ENCODE results near the gene KRTAP5-4.
"Not testable (repeated sequence)": the region's sequence is repeated elsewhere in the genome, so short reads cannot be mapped to it uniquely, and the experiment has no call there.

The KRTAP5-4 gene

DNA sequence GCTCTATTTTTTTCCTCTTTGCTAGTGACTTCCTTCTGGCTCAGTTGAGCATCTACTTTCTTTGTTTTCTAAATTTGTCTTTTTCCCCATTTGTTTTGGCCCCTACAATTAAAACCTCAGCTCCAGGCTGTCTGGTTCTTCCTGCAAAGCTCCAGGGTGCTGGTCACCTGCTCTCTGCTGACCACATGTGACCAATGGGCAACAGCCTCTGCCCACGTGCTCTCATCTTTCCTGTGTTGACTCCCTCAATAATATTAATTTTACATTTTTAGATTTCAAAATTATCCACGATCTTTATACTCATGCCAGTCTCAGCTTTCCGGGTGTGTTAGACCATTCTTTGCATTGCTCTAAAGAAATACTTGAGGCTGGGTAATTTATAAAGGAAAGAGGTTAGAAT lies 23.5 kb downstream of the KRTAP5-4 start:
- not testable (repeated sequence) for DNase-seq

DNA sequence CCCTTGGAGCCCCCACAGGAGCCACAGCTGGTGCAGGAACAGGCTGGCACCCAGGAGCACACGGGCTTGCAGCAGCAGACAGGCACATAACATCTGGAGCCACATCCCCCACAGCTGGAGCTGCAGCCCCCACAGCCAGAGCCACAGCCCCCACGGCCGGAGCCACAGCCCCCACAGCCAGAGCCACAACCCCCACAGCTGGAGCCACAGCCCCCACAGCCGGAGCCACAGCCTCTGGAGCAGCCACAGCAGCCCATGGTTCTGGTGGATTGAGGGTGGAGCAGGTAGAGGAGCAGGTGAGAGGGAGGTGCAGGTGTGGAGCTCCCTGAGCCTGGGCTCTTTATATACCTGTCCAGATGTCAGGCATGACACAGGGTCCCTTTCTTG lies 24.0 kb downstream of the KRTAP5-4 start, which contains the start of gene KRTAP5-2:
Gene KRTAP5-2 (minus strand): TSS at position 301 of the 387 bp plus-strand sequence. CDS start 44 bp downstream, at position 257.
- no peak for DNase-seq

DNA sequence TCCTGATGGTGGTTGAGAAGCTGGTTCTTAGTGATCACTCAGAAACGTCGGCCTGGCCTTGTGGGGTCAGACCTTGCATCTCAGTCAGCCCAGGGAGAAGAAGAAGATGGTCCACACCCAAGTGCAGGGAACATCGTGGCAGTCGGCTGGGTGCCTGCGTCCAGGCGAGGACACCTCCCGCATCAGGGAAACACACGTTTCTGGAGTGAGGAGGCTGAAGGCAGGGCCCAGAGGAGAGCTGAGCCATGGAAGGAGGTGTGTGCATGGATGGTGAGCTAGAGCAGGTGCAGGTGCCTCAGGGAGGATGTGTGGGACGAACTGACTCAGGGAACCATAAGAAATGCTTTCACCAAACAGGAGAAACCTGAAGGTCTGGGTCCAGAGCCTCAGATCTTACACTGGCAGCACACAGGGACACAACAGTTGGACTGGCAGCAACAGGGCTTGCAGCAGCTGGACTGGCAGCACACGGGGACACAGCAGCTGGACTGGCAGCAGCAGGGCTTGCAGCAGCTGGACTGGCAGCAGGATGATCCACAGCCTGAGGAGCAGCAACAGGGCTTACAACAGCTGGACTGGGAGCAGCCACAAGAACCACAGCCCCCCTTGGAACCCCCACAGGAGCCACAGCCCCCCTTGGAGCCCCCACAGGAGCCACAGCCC lies 24.5 kb downstream of the KRTAP5-4 start:
- no peak for DNase-seq

DNA sequence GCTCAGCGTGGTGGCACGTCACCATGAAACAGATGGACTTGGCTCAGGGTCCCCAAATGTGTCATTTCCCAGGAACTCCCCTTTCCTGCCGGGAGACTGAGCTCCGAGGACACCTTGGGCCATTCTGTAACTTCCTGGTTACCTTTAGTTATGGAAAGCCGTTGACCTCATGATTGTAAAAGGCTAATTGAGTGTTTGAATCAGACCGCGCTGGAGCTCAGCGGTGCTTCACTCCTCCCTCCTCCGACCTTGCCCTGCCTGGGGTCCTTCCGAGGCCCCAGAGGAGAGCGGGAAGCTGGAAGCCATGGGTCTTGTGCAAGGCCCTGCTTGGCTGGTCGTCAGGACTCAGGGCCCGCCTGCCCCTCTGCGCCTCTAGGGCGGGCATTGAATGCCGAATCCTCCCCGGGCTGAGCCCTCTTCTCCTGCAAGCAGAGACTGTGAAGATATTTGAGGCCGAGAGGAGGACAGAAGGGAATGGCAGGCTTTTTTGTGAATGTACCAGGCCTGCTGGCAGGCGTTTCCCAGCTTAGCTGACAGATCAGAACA lies 25.3 kb downstream of the KRTAP5-4 start:
- DNase-seq: not testable (repeated sequence)

DNA sequence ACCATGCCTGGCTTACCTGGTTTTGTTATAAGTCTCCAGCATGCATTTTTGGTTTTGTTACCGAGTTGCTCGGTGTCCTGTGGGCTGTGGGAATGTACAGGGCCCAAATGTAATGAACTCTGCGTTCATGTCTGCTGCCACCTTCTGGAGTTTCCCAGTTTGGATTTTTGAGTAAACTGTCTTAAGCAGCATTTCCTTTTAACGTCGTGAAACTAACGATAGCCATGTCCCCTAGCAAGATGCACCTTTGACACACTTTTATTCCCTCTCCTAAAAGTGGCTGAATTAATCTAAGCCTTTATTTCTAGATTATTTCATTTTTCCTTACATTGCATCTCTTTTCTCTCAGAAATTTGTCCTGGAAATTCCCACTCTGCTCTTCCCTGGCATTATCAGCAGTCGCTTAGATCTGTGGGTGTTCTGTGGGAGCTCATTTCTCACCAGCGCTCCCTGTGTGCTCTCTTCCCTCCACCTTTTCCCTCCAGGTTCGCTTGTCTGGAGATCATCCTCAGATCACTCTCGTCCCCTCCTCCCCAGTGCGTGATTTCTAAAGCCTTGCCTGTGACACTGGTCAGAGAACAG lies 25.9 kb downstream of the KRTAP5-4 start:
- not testable (repeated sequence) for DNase-seq

DNA sequence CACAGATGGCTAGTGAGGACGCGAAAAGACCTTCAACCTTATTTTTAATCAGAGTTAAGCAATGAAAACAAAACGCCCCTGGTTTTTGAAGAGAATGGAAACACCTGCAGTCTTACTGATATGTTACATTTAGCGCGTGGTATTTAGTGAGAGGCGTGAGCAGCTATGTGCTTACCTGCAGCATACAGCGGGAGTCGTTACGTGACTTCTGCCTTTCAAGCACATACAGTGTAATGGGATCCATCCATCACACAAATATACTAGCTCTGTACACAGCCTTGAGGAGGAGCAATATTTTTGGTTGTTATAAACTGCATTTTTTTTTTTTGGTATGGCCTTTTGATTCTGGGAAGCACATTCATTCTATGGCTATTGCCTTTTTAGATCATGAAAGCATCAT lies 29.3 kb downstream of the KRTAP5-4 start:
- no peak for DNase-seq

DNA sequence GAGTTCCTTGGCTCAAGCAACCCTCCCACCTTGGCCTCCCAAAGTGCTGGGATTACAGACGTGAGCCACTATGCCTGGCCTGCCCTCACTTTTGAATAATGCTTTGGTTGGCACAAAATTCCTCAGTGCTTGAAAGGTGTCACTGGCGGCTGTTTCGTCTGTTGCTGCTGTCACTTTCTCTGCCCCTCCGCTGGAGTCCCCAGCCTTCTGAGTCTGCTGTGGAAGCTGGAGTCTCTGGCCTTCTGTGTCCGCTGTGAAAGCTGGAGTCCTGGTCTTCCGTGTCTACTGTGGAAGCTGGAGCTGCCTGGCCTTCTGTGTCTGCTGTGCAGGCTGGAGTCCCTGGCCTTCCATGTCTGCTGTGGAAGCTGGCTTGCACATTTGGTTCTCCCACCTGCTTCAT lies 31.9 kb downstream of the KRTAP5-4 start:
- no peak for DNase-seq

DNA sequence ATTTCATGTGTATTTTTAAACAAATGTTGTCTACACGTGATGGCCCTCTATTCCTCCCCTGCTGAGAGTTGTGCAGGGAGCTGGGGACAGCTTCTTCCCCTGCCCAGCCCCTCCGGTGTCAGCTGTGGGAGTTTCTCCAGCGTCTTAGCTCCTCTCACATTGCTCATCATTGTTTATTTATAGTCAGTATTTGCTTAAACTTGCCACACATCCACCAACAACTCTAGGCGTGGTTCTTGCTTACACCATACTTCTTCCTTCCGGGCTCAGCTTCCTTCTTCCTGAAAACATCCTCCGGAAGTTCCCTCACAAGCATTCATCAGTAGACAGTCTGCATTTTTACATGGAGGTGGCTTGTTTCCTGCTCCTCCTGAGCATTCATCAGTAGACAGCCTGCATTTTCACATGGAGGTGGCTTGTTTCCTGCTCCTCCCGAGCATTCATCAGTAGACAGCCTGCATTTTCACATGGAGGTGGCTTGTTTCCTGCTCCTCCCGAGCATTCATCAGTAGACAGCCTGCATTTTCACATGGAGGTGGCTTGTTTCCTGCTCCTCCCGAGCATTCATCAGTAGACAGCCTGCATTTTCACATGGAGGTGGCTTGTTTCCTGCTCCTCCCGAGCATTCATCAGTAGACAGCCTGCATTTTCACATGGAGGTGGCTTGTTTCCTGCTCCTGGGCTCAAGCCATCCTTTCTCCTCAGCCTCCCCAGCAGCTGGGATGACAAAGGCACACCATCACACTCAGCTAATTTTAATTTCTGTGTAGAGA lies 32.6 kb downstream of the KRTAP5-4 start:
- not testable (repeated sequence) for DNase-seq

DNA sequence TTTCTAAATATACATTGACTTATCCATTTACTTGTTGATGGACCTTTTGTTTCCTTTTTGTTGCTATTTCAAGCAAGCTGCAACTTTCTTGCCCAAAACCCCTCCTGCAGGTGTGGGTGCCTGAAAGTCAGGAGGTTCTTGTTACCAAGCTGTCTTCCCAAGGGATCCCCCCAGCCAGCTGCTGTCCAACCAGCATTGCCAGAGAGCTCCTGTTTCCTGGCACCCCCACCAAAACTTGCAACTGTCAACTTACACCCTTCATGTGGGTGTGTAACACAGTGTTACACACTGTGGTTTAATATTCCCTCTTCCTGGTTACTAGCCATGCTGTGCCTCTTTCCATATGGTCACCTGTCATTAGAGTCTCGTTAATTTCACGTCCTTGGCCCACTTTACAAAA lies 35.2 kb downstream of the KRTAP5-4 start:
- DNase-seq: no peak

DNA sequence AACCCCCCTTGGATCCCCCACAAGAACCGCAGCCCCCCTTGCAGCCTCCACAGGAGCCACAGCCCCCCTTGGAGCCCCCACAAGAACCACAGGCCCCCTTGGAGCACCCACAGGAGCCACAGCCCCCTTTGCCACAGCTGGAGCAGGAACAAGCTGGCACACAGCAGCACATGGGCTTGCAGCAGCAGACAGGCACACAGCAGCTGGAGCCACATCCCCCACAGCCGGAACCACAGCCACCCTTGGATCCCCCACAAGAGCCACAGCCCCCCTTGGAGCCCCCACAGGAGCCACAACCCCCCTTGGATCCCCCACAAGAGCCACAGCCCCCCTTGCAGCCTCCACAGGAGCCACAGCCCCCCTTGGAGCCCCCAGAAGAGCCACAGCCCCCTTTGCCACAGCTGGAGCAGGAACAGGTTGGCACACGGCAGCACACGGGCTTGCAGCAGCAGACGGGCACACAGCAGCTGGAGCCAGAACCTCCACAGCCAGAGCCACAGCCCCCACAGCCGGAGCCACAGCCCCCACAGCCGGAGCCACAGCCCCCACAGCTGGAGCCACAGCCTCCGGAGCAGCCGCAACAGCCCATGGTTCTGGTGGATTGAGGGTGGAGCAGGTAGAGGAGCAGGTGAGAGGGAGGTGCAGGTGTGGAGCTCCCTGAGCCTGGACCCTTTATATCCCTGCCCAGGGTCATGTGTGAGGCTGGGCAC lies 37.1 kb downstream of the KRTAP5-4 start, which contains the start of gene KRTAP5-1:
Gene KRTAP5-1 (minus strand): TSS at position 623 of the 710 bp plus-strand sequence. CDS start 34 bp downstream, at position 589.
- not testable (repeated sequence) for DNase-seq

DNA sequence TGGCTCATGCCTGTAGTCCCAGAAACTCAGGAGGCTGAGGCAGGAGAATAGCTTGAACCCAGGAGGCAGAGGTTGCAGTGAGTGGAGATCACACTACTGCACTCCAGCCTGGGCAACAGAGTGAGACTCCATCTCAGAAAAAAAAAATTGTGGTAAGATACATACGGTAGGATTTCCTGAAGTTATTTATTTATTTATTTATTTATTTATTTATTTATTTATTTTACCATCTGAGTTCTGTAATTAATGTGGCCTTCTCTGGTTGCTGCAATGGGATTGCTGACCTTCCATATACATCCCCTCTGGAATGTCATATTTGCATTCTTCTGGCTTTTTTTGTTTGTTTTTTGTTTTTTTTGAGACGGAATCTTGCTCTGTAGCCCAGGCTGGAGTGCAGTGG lies 39.0 kb downstream of the KRTAP5-4 start:
- DNase-seq: not testable (repeated sequence)

DNA sequence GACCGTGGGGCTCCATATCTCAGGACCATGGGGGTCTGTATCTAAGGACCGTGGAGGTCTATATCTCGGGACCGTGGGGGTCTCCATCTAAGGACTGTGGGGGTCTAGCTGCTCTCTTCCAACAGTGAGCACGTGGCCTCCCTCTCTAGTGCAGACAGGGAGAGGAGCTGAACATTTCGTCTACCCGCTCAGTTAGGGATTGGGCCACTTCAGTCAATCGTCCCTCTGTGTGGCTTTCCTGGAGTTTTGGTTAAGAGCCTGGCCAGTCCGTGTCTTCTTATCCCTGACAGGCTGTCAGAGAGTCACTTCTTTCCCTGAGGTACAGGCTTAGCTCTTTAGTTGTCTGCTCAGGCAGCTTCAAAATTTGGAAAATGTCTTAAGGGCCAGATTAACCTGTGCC lies 40.0 kb downstream of the KRTAP5-4 start:
- DNase-seq: no peak

DNA sequence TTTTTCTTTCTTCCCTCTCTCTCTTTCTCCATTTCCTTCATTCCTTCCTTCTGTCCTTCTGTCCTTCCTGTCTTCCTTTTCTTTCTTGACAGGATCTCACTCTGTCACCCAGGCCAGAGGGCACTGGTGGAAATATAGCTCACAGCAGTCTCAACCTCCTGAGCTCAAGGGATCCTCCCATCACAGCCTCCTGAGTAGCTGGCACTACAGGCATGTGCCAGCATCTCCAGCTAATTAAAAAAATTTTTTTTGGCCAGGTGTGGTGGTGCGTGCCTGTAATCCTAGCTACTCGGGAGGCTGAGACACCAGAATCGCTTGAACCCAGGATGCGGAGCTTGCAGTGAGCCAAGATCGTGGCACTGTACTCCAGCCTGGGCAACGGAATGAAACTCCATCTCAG lies 45.1 kb downstream of the KRTAP5-4 start:
- no peak for DNase-seq

DNA sequence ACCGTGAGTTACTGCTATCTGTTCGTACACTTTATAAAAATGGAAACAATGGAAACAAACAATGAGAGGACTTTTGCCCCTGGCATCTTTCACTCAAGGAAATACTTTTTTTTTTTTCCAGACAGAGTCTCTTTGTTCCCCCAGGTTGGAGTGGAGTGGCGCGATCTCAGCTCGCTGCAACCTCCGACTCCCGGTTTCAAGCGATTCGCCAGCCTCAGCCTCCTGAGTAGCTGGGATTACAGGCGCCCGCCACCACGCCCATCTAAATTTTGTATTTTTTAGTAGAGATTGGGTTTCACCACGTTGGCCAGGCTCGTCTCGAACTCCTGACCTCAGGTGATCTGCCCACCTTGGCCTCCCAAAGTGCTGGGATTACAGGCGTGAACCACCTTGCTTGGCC lies 46.2 kb downstream of the KRTAP5-4 start:
- DNase-seq: not testable (repeated sequence)

DNA sequence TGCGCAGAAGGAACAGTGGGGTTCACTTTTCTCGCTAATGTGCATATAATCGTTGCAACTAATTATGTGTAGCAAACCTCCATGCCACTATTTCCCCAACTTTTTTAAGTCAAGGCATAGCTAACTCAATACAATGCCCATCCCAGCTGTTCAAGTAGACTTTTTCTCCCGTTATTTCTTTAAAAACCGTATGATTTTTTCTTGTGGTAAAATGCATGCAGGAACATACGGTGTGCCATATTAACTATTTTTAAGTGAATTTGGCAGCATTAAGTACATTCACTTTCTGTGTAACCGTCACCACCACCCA lies 47.0 kb downstream of the KRTAP5-4 start:
- DNase-seq: no peak

DNA sequence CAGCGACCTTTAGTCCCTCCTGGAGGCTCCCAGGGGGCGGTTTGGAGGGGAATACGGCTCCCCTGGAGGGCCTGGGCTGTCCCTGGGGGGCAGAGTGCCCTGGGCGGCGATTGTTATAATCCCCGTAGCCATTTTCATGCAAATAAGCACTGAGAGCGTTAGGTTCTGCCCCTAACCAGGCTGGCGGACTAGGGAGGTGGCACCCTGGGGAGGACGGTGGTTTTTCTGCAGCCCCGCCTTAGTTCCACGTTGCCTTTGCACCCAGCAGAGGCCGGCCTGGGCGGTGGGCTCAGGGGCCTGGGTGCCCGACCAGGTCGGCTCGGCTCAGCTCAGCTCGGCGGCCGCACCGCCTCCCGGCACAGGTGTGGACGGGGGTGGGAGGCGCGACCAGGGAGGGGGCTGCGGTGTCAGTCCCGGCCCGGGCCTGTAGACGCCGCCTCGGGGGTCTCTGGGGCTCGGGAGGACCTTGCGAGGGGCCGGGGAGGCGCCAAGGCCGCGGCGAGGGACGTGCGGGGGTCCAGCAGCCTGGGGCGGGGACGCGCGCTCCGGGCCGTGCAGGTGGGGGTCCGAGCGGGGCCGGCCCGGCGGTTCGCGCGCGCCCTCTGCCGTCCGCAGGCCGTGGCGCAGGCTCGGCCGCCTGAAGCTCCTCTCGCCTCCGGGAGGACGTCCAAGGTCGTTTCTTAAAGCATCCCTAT lies 47.6 kb downstream of the KRTAP5-4 start:
- DNase-seq: no peak

DNA sequence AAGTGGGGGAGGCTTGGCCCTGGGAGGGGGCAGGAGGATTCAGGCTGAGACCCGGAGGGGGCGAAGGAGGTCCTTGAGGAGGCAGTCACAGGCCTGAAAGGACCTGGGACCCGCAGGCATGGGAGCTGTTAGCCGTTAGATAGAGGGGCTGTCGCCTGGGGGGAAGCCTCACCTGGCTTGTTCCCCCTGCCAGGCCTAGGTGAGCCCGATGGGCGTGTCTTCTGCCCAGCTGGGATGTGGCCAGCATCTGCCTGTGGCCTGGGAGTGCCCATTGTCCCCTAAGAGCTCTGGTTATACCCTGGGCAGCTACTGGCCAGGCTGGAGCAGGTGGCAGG lies 48.1 kb downstream of the KRTAP5-4 start:
- no peak for DNase-seq

DNA sequence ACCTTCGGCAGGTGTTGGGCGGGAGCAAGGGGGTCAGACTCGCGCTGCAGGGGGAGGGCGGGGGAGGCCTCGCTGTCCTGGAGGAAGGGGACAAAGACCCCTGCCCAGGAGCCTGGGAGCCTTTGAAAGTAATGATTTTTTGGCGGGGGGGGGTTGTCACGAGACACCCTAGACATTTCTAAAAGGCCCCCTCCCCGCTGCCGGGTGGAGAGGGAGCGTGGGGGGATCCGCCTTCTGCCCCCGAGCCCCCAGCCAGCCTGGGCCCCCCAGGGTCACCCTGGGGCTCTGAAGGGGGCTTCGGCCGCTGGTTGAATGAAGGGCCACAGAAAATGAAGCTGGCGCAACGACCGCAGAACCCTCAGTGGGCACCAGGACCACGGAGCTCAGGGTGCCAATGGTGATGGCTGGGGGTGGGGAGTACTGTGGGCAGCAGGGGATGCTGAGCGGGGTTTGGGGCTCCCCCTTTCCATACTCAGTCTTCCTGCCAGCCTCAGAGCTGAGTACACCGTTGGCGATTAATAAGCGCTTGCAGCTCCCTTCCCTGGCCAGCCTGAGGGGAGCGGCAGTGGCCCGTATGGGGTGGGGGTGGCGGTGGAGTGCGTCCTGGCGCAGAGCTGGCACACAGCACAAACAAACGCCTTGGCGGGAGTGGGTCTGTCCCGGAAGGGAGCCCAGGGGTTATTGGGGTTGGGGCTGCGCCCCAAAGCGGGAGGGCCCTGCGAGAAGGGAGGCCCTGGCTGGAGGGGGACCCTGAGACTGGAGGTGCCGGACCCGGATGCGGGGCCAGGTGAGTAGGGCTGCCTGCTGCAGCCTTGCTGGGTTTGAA lies 48.6 kb downstream of the KRTAP5-4 start:
- no peak for DNase-seq

DNA sequence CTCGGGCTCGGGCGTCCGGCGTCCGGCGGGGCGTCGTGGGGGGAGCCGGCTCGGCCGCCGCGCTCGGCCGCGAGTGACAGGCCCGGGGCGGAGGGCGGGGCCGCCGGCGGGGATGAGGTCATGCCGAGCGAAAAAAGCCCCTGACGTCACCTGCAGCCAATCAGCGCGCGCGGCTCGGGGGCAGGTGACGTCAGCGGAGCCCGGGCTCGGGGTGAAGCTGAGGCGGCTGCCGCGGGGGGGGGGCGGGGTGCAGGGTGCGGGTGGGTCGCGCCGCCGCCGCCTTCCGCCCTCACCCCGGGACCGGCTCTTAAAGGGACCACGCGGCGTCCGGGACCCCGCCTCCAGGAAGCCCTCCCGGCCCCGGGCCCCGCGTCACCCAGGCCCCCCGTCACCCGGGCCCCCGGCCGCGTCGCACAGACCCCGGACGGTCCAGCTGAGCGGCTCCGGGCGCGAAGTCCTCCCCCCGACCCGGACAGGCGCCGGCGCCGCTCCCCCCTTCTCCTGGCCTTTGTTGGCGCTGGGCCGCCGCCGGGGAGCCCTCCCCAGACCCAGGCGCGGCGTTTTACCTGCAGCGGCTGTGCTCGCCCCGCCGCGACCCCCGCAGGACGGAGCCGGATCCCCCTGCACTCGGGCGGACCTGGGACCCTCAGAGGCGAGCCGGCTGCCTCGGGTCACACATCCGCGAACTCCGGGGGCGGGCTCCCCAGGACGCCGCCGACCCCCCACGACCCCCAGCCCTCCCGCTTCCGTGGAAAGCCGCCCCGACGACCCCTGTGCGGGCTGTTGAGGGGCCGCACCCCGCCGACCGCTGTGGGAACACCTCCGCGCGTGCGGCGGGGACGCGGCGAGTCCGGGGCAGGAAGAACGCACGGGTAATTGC lies 49.5 kb downstream of the KRTAP5-4 start, which contains the start of gene DUSP8:
Gene DUSP8 (minus strand): TSS at position 75 of the 880 bp plus-strand sequence. CDS start 6,445 bp downstream, outside the sequence.
- DNase-seq: peak; percentile 53

DNA sequence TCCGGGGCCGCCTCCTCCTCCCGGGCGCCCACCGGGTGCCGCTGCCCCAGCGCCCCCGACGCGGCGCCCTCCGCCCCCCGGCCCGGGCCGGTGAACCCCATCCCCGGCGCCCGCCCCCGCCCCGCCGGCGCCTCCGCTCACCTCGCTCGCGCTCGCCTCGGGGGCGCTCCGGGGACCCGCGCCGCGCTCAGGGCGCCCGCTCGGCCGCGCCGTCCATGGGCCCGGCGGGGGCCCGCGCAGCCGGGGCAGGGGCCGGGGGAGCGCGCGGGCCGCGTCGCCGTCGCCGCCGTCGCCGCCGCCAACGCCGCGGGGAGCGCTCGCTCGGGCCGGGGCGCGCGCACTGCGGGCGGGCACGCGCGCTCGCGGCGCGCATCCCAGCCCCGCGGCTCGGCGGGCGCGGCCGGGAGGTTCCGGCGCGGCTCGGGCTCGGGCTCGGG lies 50.2 kb downstream of the KRTAP5-4 start:
- no peak for DNase-seq

All from NCI-H187 treated with DMSO at 0.1 percent for 48 hours (cell line).